Upper lobe of left lung (tissue), 4 donors: Measurements from ENCODE around the gene NUMBL.

Experiments
- CTCF ChIP-seq, 6 experiments: fragments of 450-650 bp in 4 of 6; fragments of 200-600 bp in 2 of 6; sonication (generic) in 2 of 6; IDR thresholded peaks; one replicate each; pipeline ENCODE4 v1.5.1; 2016 to 2019; ENCODE audit warnings: antibody characterized with exemption in 6 of 6
- EP300 ChIP-seq, 4 donors: sonication (generic); formaldehyde crosslinking; IDR thresholded peaks; one replicate each; pipeline ENCODE4 v1.5.1; 2017; ENCODE audit warnings: antibody characterized with exemption in 4 of 4, control low read depth in 2 of 4
- POLR2A ChIP-seq, 4 donors: fragments of 450-650 bp; IDR thresholded peaks; one replicate each; pipeline ENCODE4 v1.5.1; 2016 to 2017; ENCODE audit warnings: antibody characterized with exemption in 4 of 4, mild to moderate bottlenecking in 2 of 4
- POLR2AphosphoS5 ChIP-seq, 2 donors: sonication (generic); formaldehyde crosslinking; IDR thresholded peaks; one replicate each; pipeline ENCODE4 v1.5.1; 2017; ENCODE audit warnings: antibody characterized with exemption in 2 of 2

GRCh38 chr19:40735013-40735771 is 44.7 kb upstream of the NUMBL start:
- TF ChIP-seq CTCF (IDR thresholded peaks at IDR 0.05) (no peak), POLR2AphosphoS5 (IDR thresholded peaks at IDR 0.05) (no peak), EP300 (IDR thresholded peaks at IDR 0.05) (no peak), POLR2A (IDR thresholded peaks at IDR 0.05) (no peak)
